ENCODE results near the gene NELFE. TPM values are rescaled to one million over a fixed set of nuclear protein-coding genes. Genes with fewer than 3 reads are reported as not detected.
"Not testable (repeated sequence)": the region's sequence is repeated elsewhere in the genome, so short reads cannot be mapped to it uniquely, and the experiment has no call there.

The NELFE gene
- total RNA-seq, 1 experiment from 2014 or later = 75.3 TPM

- H3K27me3 ChIP-seq (replicated peaks; ENCODE audit: control insufficient read depth, insufficient read depth, low read length); H3K36me3 ChIP-seq (ENCODE audit: control insufficient read depth, insufficient read depth, low read length); H3K27me3 Mint-ChIP-seq (ENCODE audit: insufficient read depth, unreplicated experiment); H3K9me3 ChIP-seq; BruUV-seq (replicated peaks); H3K4me3 Mint-ChIP-seq (ENCODE audit: unreplicated experiment); H3K36me3 Mint-ChIP-seq (ENCODE audit: insufficient read depth, unreplicated experiment); intact Hi-C loops (cut with micrococcal nuclease; ENCODE audit: unreplicated experiment); H3K4me1 Mint-ChIP-seq (ENCODE audit: low read depth, unreplicated experiment); DNase-seq; CTCF ChIA-PET; H3K4me3 ChIP-seq (ENCODE audit: low read depth, low read length); POLR2A ChIA-PET; H3K9me3 Mint-ChIP-seq (ENCODE audit: unreplicated experiment); H3K4me1 ChIP-seq; H3K27ac Mint-ChIP-seq (ENCODE audit: unreplicated experiment): not testable (repeated sequence)
Observed at GRCh38 chr6:31981744-31982143, 23.0 kb upstream of the NELFE start, which contains the start of gene C4A. C4A (plus strand) TSS chr6:31982057; CDS start chr6:31982108, 51 bp downstream.

GRCh38 chr6:31980998-31981397, 22.2 kb upstream of the NELFE start:
- CTCF ChIA-PET; H3K4me3 ChIP-seq (ENCODE audit: low read depth, low read length); H3K4me3 Mint-ChIP-seq (ENCODE audit: unreplicated experiment); H3K27me3 Mint-ChIP-seq (ENCODE audit: insufficient read depth, unreplicated experiment); H3K36me3 Mint-ChIP-seq (ENCODE audit: insufficient read depth, unreplicated experiment); H3K36me3 ChIP-seq (ENCODE audit: control insufficient read depth, insufficient read depth, low read length); POLR2A ChIA-PET; H3K27ac Mint-ChIP-seq (ENCODE audit: unreplicated experiment); intact Hi-C loops (cut with micrococcal nuclease; ENCODE audit: unreplicated experiment); H3K9me3 ChIP-seq; DNase-seq; H3K9me3 Mint-ChIP-seq (ENCODE audit: unreplicated experiment); H3K4me1 ChIP-seq; H3K4me1 Mint-ChIP-seq (ENCODE audit: low read depth, unreplicated experiment); BruUV-seq (replicated peaks); H3K27me3 ChIP-seq (replicated peaks; ENCODE audit: control insufficient read depth, insufficient read depth, low read length): not testable (repeated sequence)

GRCh38 chr6:31980195-31980876, 21.6 kb upstream of the NELFE start:
- H3K27me3 Mint-ChIP-seq (ENCODE audit: insufficient read depth, unreplicated experiment) = not testable (repeated sequence)

GRCh38 chr6:31979238-31979898, 20.6 kb upstream of the NELFE start:
- Mint-ChIP-seq H3K4me3 (ENCODE audit: unreplicated experiment) (no peak overlapping the region), H3K9me3 (ENCODE audit: unreplicated experiment) (no peaks in the 10 kb centered on the region), H3K36me3 (ENCODE audit: insufficient read depth, unreplicated experiment) (peaks cover 7% of the 10 kb centered on the region), H3K27me3 (ENCODE audit: insufficient read depth, unreplicated experiment) (no peaks in the 10 kb centered on the region), H3K27ac (ENCODE audit: unreplicated experiment) (peak overlapping the region; percentile 6), H3K4me1 (ENCODE audit: low read depth, unreplicated experiment) (no peaks in the 10 kb centered on the region)
- Histone ChIP-seq H3K27me3 (replicated peaks; ENCODE audit: control insufficient read depth, insufficient read depth, low read length) (no peaks in the 10 kb centered on the region), H3K4me1 (no peaks in the 10 kb centered on the region), H3K9me3 (no peaks in the 10 kb centered on the region), H3K4me3 (ENCODE audit: low read depth, low read length) (no peak overlapping the region), H3K36me3 (ENCODE audit: control insufficient read depth, insufficient read depth, low read length) (no peaks in the 10 kb centered on the region; the same call in 1 of the 2 replicates)
- intact Hi-C loops (cut with micrococcal nuclease; ENCODE audit: unreplicated experiment) = no loop called here
- ChIA-PET POLR2A (no interaction called here), CTCF (no interaction called here)
- TF ChIP-seq CTCF (IDR thresholded peaks at IDR 0.05; ENCODE audit: insufficient read depth in 1 of 2, low read depth in 1 of 2, low read length in 1 of 2, severe bottlenecking in 1 of 2, unreplicated experiment in 1 of 2) = no peak
- DNase-seq = no peak
- no TSS peak for BruUV-seq (replicated peaks)

More at GRCh38 chr6:31980195-31980876, 21.6 kb upstream of the NELFE start:
- POLR2A ChIA-PET; H3K9me3 ChIP-seq; BruUV-seq (replicated peaks); H3K4me1 ChIP-seq; intact Hi-C loops (cut with micrococcal nuclease; ENCODE audit: unreplicated experiment); DNase-seq; CTCF ChIA-PET; H3K4me1 Mint-ChIP-seq (ENCODE audit: low read depth, unreplicated experiment); H3K36me3 ChIP-seq (ENCODE audit: control insufficient read depth, insufficient read depth, low read length); H3K4me3 ChIP-seq (ENCODE audit: low read depth, low read length); H3K9me3 Mint-ChIP-seq (ENCODE audit: unreplicated experiment); H3K4me3 Mint-ChIP-seq (ENCODE audit: unreplicated experiment); H3K36me3 Mint-ChIP-seq (ENCODE audit: insufficient read depth, unreplicated experiment); H3K27me3 ChIP-seq (replicated peaks; ENCODE audit: control insufficient read depth, insufficient read depth, low read length): not testable (repeated sequence)
- H3K27ac Mint-ChIP-seq (ENCODE audit: unreplicated experiment) = peak overlapping the region; percentile 6

Measured in Caco-2 (cell line).